GM11168 (cell line): ENCODE data around the gene CENPM.

Experiments used
- in situ Hi-C: fragments of 300-500 bp; cut with MboI; formaldehyde crosslinking; loops from one replicate; pipeline ENCODE4 v1.12.0; 2022; ENCODE audit warnings: low sequenced_read_pairs; ENCODE audit not compliant: unreplicated experiment

CENPM gene

DNA sequence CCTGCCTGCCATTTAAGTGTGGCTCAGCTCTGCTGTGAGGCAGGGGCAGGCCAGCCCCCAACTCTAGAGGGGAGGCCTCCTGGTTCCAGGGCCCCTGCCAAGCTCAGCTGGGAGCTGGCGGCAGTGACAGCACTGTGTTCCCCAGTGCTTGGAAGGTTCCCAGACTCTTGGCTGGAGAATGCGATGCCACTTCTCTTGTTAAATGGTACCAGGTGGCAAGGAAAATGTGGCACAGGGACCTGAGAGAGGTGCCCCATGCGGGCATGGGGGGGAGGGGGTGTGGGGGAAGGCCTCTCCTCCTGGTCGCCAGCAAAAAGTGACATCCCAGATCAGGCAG, 12.0 kb downstream of the CENPM start:
- in situ Hi-C loops, result no loop called here

DNA sequence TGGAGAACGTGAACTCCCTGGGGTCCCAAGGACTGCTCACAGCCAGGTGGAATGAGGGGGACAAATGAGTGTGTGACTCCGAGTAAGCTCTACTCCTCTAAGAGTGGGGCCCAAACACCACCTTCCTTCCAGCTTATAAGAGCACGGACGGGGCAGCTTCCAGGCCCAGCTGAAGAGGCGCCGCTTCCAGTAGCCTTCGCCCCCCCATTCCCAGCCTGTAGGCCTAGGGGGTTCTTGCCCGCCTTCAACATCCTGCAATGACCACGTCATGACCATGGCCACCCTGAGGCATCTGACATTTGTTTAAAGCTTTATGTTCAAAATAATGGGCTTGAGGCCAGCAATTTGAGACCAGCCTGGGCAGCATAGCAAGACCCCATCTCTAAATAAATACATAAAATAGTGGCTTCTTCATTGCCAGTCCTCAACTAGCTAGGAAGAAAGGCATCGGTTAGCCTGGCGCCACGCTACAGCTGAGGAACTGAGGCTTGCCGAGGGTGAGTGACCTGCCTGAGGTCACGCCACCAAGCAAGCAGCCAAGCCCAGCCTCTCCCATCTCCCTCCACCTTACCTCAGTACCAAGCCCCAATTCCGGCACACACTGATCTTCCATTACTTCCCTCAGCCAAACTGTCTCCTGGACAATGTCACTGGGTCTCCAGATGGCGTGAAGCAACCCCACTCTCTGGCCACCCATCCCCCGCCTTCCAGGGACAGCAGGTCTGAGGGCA, 12.5 kb downstream of the CENPM start:
- in situ Hi-C loops, result no loop called here

DNA sequence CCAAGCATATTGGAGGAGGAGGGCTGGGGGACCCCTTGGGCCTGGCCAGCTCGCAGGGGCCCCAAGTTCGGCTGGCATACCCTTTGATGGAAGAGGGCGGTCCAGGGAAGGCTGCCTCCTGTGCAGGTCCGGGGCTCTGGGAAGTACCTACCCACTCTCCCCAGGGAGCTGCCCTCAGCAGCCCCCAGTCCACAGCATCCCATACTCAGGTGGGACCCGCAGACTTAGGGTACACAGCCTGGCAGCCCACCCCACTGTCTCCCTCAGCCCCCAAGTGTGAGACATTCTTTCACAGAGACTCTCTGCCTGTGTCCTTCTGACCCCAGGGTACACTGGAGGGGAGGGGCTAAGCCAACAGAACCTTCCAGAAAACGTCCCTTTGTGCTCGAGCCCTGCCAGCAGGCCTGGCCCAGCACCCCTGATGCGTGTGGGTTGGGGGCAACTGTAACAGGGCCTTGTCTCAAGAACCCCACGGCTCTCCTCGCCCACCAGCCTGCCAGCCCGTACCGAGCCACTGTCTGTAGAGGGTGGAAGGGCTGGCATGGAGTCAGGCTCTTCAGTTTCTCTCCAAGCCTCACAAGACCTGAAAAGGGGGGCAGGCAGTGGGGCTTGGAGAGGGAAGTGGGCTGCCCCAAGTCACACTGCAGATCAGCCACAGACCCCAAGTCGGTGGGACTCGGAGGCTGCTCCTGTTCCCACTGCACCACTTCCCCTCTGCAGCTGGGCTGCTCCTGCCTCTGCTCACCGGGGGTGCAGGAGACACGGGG, 13.4 kb downstream of the CENPM start:
- in situ Hi-C loops, result no loop called here

DNA sequence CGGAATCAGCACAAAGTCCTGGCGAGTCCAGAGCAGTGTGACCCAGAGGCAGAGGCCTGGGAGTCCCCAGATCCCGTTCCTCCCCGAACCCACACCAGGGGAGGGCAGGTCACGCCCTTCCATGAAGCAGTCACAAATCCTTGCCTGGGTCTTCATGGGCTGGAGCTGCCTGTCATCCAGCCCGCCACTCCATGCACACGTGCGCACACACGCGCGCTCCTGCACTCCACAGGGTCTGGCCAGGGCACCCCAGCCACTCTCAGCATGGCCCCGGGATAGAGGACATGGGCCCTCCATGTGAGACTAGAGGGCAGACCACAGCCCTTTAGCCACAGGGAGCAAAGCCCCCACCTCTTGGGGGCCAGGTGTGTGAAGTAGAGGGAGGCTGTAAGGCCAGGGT, 14.6 kb downstream of the CENPM start:
- in situ Hi-C loops, result no loop called here

DNA sequence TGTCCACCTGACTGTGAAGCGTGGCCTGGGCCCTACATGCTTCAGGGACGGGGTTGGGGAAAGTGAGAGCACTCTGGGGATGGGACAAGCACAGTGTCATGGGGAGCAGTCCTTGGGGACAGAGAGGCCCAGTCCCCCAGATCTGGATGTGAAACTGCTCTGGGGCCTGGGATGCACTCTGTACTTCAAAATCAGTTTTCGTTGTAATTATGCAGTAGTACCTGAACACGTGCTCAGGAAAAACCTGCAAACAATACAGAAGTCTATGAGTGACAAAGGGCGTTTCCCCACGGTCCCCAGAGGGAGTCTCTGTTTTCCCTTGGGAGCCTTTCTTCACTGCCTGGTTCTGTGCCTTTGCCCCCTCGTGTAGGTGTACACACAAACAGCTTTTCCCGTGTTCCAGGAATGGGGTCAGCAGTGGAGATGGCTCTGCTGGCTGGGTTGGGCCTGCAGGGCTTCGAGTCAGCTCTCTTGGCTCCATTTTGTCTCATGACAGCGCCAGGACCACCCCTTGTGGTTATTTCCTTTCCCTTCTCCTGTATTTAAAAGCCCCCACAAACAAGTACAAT, 15.2 kb downstream of the CENPM start:
- in situ Hi-C loops, result no loop called here

DNA sequence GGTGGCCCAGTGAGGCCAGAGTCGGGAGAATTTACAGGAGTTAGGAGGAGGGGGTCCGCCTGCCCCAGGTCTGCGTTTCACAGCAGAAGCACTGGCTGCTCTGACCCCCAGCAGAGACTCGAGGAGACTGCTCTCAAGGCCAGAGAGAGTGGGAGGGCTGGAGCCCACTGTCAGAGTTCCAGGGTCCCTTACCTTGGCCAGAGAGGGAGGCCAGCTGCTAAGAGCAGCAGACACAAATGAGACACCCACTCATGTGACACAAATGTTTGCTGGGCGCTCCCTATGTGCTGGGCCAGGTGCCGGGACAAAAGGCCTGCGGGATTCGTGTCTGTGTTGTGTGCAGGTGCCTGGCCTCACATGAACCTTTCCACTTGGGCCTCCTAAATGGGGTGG, 17.5 kb downstream of the CENPM start:
- in situ Hi-C loops, result no loop called here

DNA sequence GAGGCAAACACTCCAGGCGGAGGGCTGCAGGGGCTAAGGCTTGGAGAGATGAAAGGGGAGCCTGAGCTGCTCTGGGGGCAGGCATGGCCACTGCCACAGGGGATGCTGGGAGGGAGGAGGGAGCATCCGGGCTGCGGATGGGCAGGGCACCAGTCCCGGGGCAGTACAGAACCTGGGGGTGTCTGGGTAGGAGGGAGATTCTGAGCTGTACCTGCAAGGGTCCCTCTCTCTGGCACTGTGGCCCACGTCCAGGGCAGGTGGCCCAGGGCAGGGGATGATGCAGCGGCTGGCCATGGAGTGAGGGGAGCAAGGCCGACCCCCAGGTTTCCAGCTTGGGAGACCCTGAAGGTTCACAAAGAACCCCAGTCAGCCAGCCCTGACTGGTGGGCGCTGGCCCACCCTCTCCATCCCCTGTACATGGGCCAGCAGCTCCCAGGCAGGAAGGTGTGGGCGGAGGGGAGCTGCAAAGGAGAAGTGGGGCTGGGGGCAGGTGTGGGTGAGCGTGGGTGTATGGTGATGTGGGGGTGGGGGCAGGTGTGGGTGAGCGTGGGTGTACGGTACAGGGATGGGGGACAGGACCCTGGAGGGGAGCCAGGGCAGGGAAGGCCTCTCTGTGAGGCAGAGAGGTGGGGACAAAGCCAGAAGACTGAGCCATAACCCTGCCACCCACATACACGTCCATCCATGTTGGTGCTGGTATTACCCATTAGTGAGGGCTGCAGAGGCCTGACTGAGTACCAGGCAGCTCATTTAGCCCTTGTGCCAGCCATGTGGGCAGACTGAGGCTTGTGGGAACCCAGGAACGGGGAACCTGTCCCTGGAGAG, 18.1 kb downstream of the CENPM start:
- in situ Hi-C loops, result no loop called here

DNA sequence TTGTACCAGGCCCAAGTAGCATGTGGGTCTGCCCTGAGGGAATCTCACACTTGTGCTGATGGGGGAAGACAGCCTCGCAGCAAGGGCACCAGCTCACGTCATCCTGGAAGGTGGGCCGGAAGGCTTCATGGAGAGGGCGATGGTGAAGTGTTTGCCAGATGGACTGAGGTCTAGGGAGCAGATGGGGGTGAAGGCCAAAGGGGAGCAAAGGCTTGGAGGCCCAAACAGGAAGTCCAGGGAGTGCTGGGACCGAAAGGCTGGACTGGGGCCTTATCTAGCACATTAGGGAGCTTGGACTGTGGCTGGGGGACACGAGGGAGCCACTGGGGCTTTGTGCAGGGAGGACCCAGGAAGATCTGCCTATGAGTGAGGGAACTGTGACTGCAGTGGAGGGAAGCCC, 19.1 kb downstream of the CENPM start:
- in situ Hi-C loops, result no loop called here

DNA sequence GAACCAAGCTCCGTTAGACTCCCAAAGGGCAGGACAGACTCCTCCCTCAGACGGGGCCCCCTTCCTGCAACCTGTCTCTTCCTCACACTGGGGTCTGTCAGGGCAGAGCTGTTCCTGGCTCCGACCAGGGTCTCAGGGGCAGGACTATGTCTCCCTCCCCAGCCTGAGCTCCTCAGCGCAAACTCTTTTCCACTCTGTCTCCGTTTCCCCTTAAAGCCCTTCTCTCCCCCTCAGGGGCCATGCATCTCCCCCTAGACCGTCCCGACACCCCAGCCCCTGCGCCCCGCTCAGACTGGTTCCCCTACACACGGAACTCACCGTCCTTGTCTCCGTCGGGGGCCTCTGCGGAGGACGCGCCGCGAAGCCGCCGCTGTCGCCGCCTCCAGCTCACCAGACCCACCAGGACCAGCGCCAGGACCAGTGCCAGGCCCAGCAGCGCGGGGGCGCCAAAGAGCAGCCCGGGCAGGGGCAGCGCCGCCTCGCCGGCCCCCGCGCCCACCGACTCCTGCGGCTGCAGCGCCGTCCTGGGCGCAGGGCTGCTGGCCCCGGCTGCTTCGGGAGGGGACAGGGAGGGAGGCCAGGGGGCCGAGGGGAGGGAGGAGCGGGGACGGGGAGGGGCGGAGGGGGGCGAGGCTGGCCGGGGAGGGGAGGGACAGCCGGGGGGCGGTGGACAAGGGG, 21.0 kb downstream of the CENPM start:
- in situ Hi-C loops, result no loop called here

DNA sequence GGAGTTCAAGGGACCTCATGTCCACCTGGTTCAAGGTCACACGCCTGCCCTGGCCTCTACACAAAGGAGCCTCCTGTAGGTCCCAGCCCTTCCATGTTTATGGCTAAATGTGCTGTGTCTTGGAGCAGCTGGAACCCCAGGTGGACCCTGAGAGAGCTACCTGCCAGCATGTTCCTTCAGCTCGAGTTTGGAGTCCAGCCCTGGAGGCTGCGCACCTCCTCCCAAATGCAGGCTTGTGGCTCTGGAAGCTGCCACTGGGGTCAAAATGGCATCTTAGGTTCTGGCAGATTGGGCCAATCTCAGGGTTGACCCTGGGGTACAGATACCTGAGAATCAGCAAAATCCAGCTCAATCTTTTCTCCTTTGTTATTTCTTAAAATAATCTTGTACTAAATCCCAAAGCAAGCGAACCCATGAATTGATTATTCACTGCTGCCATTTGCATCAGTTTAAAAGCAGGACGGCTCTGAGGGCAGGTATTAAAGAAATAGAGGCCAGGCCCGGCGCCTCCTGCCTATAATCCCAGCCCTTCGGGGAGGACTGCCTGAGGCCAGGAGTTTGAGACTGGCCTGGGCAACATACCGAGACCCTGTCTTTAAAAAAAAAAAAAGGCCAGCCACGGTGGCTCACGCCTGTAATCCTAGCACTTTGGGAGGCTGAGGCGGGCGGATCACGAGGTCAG, 23.2 kb downstream of the CENPM start:
- in situ Hi-C loops, result no loop called here

DNA sequence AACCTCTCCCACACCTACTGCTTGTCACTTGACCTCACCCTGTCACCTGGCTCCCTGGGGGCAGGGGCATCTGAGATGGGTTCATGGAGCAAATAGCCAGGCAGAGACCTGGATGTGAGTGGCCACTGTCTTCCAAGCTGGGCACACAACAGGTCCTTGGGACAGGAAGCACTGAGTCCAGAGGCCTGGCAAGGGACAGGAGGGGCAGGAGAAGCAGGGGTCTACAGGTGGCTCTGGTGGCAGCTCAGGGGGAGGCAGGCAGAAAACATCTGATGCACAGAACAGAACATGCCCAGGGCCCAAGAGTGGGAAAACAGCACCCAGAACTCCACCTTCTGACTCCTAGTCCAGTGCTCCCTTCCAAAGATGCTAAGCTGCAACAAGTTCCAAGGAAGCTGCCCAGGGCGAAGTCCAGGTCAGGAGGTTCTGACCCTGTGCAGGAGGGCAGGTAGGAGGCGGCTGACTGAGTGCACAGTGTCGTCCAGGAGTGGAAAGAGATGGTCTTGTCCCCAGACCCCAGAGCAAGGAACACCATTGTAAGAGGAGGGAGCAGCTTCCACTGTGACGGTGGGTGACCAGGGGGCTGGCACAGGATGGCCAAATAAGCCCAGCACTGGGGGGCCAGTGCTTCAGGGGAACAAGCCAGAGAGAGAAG, 23.9 kb downstream of the CENPM start:
- in situ Hi-C loops, result no loop called here

DNA sequence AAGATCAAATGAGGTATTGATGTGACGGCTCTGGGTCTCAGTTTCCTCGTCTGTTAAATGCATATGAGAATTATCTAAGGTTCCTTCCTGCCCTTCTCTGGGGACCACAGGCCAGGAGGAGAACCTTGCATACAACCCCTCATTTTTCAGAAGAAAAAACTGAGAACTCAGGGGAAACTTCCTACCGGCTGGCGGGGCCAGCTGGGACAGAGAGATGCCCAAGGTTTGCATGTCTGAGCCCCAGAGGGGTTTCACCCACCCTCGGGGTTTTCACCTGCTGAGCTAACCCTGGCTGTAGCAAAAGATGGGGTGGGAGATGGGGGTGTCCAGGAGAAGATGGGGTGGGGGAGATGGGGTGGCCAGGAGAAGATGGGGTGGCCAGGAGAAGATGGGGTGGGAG, 24.6 kb downstream of the CENPM start:
- in situ Hi-C loops, result no loop called here

DNA sequence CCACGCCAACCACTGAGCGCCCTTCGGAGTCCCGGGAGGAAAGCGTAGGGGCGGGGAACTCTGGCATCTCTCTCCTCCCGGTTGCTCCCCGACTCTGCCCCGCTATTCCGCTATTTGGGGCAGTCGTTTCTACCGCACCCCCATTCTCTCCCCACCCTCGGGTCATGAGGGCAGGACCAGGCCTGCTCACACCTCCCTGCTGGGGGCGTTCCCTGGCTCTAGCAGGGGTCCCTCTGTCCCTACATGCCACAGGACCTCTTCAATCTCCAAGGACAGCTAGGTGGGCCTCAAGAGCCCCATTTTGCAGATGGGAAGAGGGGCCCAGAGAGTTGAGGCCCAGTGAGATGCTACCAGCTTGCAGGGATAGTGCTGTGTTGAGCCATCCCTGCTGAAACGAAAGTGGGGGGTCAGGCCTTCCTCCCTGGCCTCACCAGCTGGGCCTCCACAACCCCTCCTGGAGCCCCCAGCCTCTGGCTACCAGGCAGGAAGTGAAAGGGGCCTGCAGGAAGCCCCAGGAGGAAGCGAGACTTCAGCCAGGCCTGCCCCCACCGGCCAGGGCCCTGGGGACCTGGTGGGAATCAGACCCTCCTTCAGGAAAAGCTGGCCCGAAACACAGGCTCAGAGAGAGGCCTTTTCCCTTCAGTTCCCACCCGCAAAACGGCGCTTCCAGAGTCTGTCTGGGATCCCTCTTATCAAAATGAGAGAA, 26.5 kb downstream of the CENPM start:
- in situ Hi-C loops, result no loop called here

DNA sequence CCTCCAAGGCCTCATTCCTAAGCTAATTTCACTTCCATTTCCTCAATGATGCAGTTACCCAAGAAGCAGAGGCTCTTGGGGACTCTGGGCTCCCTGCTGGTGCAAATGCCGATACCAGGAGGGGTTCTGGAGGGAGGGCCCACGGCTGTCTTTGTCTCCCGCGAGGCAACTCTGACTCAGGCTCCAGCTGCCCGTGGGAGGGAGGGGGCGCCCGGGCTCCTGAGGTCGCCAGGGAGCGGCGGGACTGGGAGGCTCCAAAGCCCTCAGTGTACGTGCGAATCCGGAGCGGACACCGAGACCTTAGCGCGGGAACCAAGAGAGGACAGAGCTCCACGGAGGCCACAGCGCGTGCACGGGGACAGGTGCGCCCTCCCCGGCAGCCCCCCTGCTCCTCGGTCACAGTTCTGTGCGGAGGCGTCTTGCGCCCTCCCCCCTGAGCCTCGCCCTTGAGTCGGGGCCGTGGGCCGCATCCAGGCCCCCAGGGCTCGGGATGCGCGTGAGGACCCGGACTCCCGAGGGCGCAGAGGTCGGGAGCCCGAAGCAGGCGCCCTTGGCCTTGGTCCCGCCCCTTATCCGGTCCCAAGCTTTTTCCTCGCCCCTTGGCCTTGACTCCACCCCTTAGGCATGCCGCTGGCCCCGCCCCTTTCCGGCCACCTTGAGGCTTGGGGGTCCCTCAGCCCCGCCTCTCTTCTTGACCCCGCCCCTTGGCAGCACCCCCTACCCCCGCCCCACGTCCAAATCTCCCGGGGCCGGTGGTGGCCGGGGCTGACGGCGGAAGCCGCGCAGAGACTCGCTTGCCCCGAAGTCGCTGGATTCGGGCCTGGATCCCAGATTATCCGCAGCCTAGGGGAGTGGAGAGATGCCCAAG, 27.4 kb downstream of the CENPM start:
- in situ Hi-C loops, result no loop called here

DNA sequence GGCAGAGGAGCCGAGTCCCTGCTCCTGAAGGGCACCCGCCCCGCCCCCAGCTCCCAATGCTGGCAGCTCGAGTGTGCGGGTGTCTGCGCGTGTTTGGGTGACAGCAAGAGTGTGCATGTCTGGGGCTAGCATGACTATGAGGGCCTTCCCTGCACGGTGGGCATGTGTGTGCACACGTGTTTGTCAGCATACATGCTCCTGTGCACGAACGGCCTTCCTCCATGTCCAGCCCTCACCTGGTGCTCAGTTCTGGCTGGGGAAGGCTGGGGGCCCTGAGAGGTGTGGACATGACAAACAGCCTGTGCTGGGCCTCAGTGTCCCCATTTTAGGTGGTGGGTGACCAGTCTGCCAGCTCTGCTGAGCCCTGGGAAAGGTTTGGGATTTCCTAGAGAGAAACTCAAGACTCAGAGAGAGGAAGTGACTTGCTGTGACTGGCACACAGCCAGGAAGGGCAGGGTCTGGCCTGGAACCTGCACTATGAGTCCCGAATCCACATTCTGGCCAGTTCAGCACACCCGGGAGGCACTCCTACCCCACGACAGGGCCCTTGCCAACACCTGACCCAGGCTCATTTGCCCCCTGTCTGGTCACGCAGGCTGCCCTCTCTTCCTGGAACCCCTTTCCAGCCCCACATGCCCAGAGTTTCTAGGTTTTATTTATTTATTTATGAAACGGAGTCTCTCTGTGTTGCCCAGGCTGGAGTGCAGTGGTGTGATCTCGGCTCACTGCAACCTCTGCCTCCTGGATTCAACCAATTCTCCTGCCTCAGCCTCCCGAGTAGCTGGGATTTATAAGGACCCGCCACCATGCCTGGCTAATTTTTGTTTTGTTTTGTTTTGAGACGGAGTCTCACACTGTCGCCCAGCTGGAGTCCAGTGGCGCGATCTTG, 28.8 kb downstream of the CENPM start:
- in situ Hi-C loops, result no loop called here

DNA sequence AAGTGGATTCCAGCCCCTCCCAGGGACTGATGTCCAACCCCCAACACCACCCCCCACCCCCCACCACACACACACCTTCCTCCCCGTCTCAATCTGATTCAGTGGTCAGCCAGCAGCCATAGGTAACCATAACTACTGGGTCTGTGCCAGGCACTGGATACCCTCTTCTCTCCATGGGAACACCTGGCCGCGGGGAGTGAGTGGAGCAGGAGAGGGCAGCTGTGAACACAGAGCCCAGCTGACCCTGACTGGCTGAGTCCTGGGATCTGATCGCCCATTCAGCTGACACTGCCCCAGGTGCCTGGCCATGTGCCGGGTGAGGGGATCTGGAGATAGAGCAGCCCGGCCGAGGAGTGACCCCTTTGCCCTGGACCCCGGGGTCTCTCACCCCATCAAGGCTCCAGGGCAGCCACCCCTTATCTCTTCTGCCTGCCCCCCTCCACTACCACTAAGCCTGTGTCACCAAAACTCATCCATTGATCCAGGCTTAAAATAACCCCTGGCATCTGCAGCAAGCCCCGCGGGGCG, 29.5 kb downstream of the CENPM start:
- in situ Hi-C loops, result no loop called here
